Neural cell (in vitro differentiated cells): ENCODE measurements around the gene CNTNAP2. TPM values are rescaled to one million over a fixed set of nuclear protein-coding genes. Genes with fewer than 3 reads are reported as not detected.

Experiments used
- H2AFZ ChIP-seq: fragments of 200-600, 300-800 bp; sonication (generic), shearing (Covaris generic); 2 replicates; pipeline ENCODE4 v1.6.0; 2014; ENCODE audit warnings: low read depth, mild to moderate bottlenecking, antibody characterized with exemption, low read length, moderate library complexity
- H3F3A ChIP-seq: fragments of 200-600 bp; shearing (Covaris generic); 2 replicates; pipeline ENCODE4 v1.6.1; 2016; ENCODE audit warnings: mild to moderate bottlenecking, moderate library complexity, mixed read lengths, antibody characterized with exemption, low read length; ENCODE audit not compliant: insufficient read depth, poor library complexity, severe bottlenecking
- H3K27ac ChIP-seq: fragments of 200-600, 300-800 bp; sonication (generic), shearing (Covaris generic); 2 replicates; pipeline ENCODE4 v1.5.1; 2014; ENCODE audit warnings: mild to moderate bottlenecking, low read length, moderate library complexity
- H3K27me3 ChIP-seq: fragments of 300-800, 200-600 bp; sonication (generic), shearing (Covaris generic); 2 replicates; pipeline ENCODE4 v1.6.0; 2014; ENCODE audit warnings: mild to moderate bottlenecking, low read depth, low read length, moderate library complexity; ENCODE audit not compliant: insufficient read depth
- H3K36me3 ChIP-seq: fragments of 300-800, 200-600 bp; sonication (generic), shearing (Covaris generic); 2 replicates; pipeline ENCODE4 v1.5.1; 2014; ENCODE audit warnings: mild to moderate bottlenecking, antibody characterized with exemption, low read length, moderate library complexity; ENCODE audit not compliant: insufficient read depth
- H3K4me2 ChIP-seq: fragments of 300-800, 200-600 bp; sonication (generic), shearing (Covaris generic); 2 replicates; pipeline ENCODE4 v1.6.0; 2014; ENCODE audit warnings: mild to moderate bottlenecking, low read length
- H3K4me3 ChIP-seq: fragments of 300-800, 200-600 bp; sonication (generic), shearing (Covaris generic); 2 replicates; pipeline ENCODE4 v1.5.1; 2014; ENCODE audit warnings: mild to moderate bottlenecking, low read length, moderate library complexity
- H3K79me2 ChIP-seq: fragments of 200-600 bp; shearing (Covaris generic); replicated peaks from 2 replicates; pipeline ENCODE4 v1.6.0; 2014; ENCODE audit warnings: mild to moderate bottlenecking, low read length, moderate library complexity; ENCODE audit not compliant: insufficient read depth
- H3K9ac ChIP-seq: fragments of 300-800, 200-600 bp; sonication (generic), shearing (Covaris generic); 2 replicates; pipeline ENCODE4 v1.6.1; 2016; ENCODE audit warnings: mild to moderate bottlenecking, low read length, mixed read lengths
- H3K9me2 ChIP-seq: fragments of 200-600 bp; shearing (Covaris generic); 2 replicates; pipeline ENCODE4 v1.6.1; 2016; ENCODE audit warnings: mild to moderate bottlenecking, low read length, mixed read lengths; ENCODE audit not compliant: insufficient read depth
- H3K9me3 ChIP-seq: fragments of 200-600, 300-800 bp; sonication (generic), shearing (Covaris generic); 2 replicates; pipeline ENCODE4 v1.6.1; 2016; ENCODE audit warnings: mild to moderate bottlenecking, mixed run types, low read length, moderate library complexity, mixed read lengths
- H4K20me1 ChIP-seq: fragments of 200-600 bp; shearing (Covaris generic); 2 replicates; pipeline ENCODE4 v1.6.1; 2016; ENCODE audit warnings: mild to moderate bottlenecking, mixed run types; ENCODE audit not compliant: insufficient read depth
- CTCF ChIP-seq: fragments of 450-650 bp; IDR thresholded peaks from 2 replicates; pipeline ENCODE4 v1.5.1; 2014; ENCODE audit warnings: antibody characterized with exemption, mild to moderate bottlenecking, moderate library complexity; ENCODE audit not compliant: poor library complexity, severe bottlenecking
- EP300 ChIP-seq: fragments of 450-650 bp; conservative IDR thresholded peaks from 2 replicates; pipeline ENCODE4 v1.6.1; 2014; ENCODE audit warnings: antibody characterized with exemption, mild to moderate bottlenecking, moderate library complexity; ENCODE audit not compliant: poor library complexity, severe bottlenecking
- EZH2 ChIP-seq: fragments of 200-600, 300-800 bp; shearing (Covaris generic), sonication (generic); IDR thresholded peaks from 2 replicates; pipeline ENCODE4 v1.6.1; 2014; ENCODE audit warnings: antibody characterized with exemption, low read length, borderline replicate concordance, mild to moderate bottlenecking; ENCODE audit not compliant: insufficient read depth, poor library complexity, severe bottlenecking
- MXI1 ChIP-seq: fragments of 450-650 bp; conservative IDR thresholded peaks from 2 replicates; pipeline ENCODE4 v1.6.1; 2014; ENCODE audit warnings: antibody characterized with exemption, mild to moderate bottlenecking; ENCODE audit not compliant: poor library complexity, severe bottlenecking
- POLR2AphosphoS5 ChIP-seq: IDR thresholded peaks from 2 replicates; pipeline ENCODE4 v1.6.1; 2012
- RAD21 ChIP-seq: fragments of 450-650 bp; conservative IDR thresholded peaks from 2 replicates; pipeline ENCODE4 v1.6.1; 2014; ENCODE audit warnings: antibody characterized with exemption, mild to moderate bottlenecking, moderate library complexity
- SMC3 ChIP-seq: fragments of 450-650 bp; conservative IDR thresholded peaks from 2 replicates; pipeline ENCODE4 v1.6.1; 2014; ENCODE audit warnings: antibody characterized with exemption, mild to moderate bottlenecking, moderate library complexity; ENCODE audit not compliant: poor library complexity
- TAF1 ChIP-seq: IDR thresholded peaks from 2 replicates; pipeline ENCODE4 v1.6.1; 2012; ENCODE audit warnings: low read depth
- polyA plus RNA-seq: library from polyadenylated mRNA; depleted of rRNA; stranded (reverse); fragments of >200 nt; gene quantifications from 2 replicates; pipeline ENCODE4 v1.2.3, GENCODE V29; 2014
- TF ChIP-seq, protein P1 (sequence below): IDR thresholded peaks from 2 replicates; pipeline ENCODE4 v1.6.1; 2012; ENCODE audit warnings: borderline replicate concordance

The CNTNAP2 gene
- polyA plus RNA-seq, 1 donor from 2014 or later, result 276 TPM

- Histone ChIP-seq H2AFZ (no peak overlapping the region), H3K9me3 (no peaks in the 10 kb centered on the region), H3K4me3 (no peak overlapping the region), H3K79me2 (no peaks in the 10 kb centered on the region), H3K27me3 (no peaks in the 10 kb centered on the region), H3K36me3 (no peaks in the 10 kb centered on the region), H3K27ac (no peak overlapping the region), H3K9ac (no peak overlapping the region), H3K9me2 (no peaks in the 10 kb centered on the region), H3F3A (peaks cover 6% of the 10 kb centered on the region), H3K4me2 (no peak overlapping the region), H4K20me1 (no peaks in the 10 kb centered on the region)
- TF ChIP-seq POLR2AphosphoS5 (no peak), EP300 (no peak), RAD21 (no peak), SMC3 (no peak), MXI1 (no peak), EZH2 (no peak), TAF1 (no peak), CTCF (no peak)
- TF ChIP-seq, protein P1, sequence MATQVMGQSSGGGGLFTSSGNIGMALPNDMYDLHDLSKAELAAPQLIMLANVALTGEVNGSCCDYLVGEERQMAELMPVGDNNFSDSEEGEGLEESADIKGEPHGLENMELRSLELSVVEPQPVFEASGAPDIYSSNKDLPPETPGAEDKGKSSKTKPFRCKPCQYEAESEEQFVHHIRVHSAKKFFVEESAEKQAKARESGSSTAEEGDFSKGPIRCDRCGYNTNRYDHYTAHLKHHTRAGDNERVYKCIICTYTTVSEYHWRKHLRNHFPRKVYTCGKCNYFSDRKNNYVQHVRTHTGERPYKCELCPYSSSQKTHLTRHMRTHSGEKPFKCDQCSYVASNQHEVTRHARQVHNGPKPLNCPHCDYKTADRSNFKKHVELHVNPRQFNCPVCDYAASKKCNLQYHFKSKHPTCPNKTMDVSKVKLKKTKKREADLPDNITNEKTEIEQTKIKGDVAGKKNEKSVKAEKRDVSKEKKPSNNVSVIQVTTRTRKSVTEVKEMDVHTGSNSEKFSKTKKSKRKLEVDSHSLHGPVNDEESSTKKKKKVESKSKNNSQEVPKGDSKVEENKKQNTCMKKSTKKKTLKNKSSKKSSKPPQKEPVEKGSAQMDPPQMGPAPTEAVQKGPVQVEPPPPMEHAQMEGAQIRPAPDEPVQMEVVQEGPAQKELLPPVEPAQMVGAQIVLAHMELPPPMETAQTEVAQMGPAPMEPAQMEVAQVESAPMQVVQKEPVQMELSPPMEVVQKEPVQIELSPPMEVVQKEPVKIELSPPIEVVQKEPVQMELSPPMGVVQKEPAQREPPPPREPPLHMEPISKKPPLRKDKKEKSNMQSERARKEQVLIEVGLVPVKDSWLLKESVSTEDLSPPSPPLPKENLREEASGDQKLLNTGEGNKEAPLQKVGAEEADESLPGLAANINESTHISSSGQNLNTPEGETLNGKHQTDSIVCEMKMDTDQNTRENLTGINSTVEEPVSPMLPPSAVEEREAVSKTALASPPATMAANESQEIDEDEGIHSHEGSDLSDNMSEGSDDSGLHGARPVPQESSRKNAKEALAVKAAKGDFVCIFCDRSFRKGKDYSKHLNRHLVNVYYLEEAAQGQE, result no peak
Observed at GRCh38 chr7:148177972-148178371, 2061.4 kb downstream of the CNTNAP2 start.

DNA sequence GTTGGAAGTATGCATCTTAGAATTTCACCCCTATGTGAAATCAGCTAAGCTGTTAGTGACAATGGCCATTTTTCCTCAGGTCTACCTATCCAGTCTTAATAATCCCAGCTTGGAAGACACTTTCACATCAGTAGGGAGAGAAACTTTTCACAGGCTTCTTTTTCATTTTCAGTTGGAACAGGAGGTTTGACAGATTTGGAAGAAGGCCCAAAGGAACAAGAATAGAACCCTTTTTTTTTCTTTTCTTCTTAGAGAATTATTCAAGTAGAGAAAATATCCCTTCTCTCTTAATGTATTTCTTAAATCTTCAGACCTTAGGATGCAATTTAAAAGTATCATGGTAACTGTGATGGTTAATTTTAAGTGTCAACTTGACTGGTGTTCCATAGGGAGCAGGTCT is 2063.5 kb downstream of the CNTNAP2 start:
- no peak overlapping the region for H2AFZ ChIP-seq
- H3K79me2 ChIP-seq, result no peaks in the 10 kb centered on the region
- no peaks in the 10 kb centered on the region for H3K36me3 ChIP-seq
- H4K20me1 ChIP-seq, result no peaks in the 10 kb centered on the region
- H3K9me2 ChIP-seq, result no peaks in the 10 kb centered on the region
- no peaks in the 10 kb centered on the region for H3K9me3 ChIP-seq
- H3K9ac ChIP-seq, result no peak overlapping the region
- TF ChIP-seq, protein P1, result no peak
- TF ChIP-seq EZH2, result no peak
- no peak for TF ChIP-seq RAD21
- TF ChIP-seq POLR2AphosphoS5, result no peak
- TF ChIP-seq CTCF, result no peak
- no peak for TF ChIP-seq EP300
- no peak overlapping the region for H3K4me3 ChIP-seq
- H3K27ac ChIP-seq, result no peak overlapping the region
- no peak overlapping the region for H3K4me2 ChIP-seq
- no peaks in the 10 kb centered on the region for H3F3A ChIP-seq
- no peaks in the 10 kb centered on the region for H3K27me3 ChIP-seq
